HEK293 (cell line): ENCODE results near the gene COPRS.

Source experiments
- CTCF ChIA-PET: fragments of 350-600 bp; formaldehyde crosslinking; extraction: SDS; loops from one replicate; lab custom pipeline; 2021; ENCODE audit warnings: antibody characterized with exemption; lab: Yijun Ruan, JAX
- POLR2A ChIA-PET: fragments of 300-600 bp; formaldehyde crosslinking; extraction: SDS; loops from one replicate; lab custom pipeline; 2020; ENCODE audit warnings: antibody characterized with exemption, inconsistent platforms; lab: Yijun Ruan, JAX
- H3K27ac ChIP-seq: fragments of 200-500 bp; sonication (Bioruptor generic); 2 replicates; pipeline ENCODE4 v1.5.1; 2014; ENCODE audit warnings: low read depth, low read length, control low read depth, inconsistent platforms; ENCODE audit errors: extremely low read depth
- H3K36me3 ChIP-seq, 2 experiments: fragments of 200-500 bp in 1 of 2; sonication (Bioruptor generic) in 1 of 2; 1 replicate in 1 of 2; 2 replicates in 1 of 2; pipeline ENCODE4 v1.5.1; 2014 to 2017; ENCODE audit warnings: inconsistent platforms in 2 of 2, low read length in 2 of 2; ENCODE audit not compliant: control insufficient read depth in 2 of 2, insufficient read depth in 1 of 2
- H3K4me1 ChIP-seq: fragments of 200-500 bp; sonication (Bioruptor generic); 2 replicates; pipeline ENCODE4 v1.5.1; 2014; ENCODE audit warnings: mild to moderate bottlenecking, low read length, inconsistent platforms; ENCODE audit not compliant: control insufficient read depth, insufficient read depth
- H3K4me3 ChIP-seq: 2 replicates; pipeline ENCODE4 v1.5.1; 2011; ENCODE audit warnings: low read depth, mild to moderate bottlenecking, control low read depth, low read length, moderate library complexity
- H3K9me3 ChIP-seq: fragments of 200-500 bp; sonication (Bioruptor generic); 2 replicates; pipeline ENCODE4 v1.5.1; 2014; ENCODE audit warnings: low read depth, low read length, inconsistent platforms; ENCODE audit not compliant: control insufficient read depth, insufficient read depth
- HOXD13 ChIP-seq: sonication (generic); formaldehyde crosslinking; IDR thresholded peaks from 2 replicates; pipeline ENCODE4 v1.8.0; 2022; ENCODE audit warnings: missing genetic modification reagents, borderline replicate concordance
- KLF10 ChIP-seq: fragments of 450-650 bp; IDR thresholded peaks from 2 replicates; pipeline ENCODE4 v1.5.1; 2018; ENCODE audit warnings: missing biosample characterization, mild to moderate bottlenecking, missing genetic modification characterization
- KLF8 ChIP-seq: fragments of 450-650 bp; formaldehyde crosslinking; IDR thresholded peaks from 2 replicates; pipeline ENCODE4 v1.5.1; 2016; ENCODE audit warnings: missing biosample characterization, missing genetic modification characterization
- REPIN1 ChIP-seq: fragments of 450-650 bp; formaldehyde crosslinking; IDR thresholded peaks from 2 replicates; pipeline ENCODE4 v1.5.1; 2017; ENCODE audit warnings: missing biosample characterization, missing genetic modification characterization, low read depth
- YY2 ChIP-seq: fragments of 450-650 bp; formaldehyde crosslinking; IDR thresholded peaks from 2 replicates; pipeline ENCODE4 v1.5.1; 2016; ENCODE audit warnings: missing biosample characterization, missing genetic modification characterization
- ZFP41 ChIP-seq: fragments of 450-650 bp; formaldehyde crosslinking; IDR thresholded peaks from 2 replicates; pipeline ENCODE4 v1.5.1; 2016; ENCODE audit warnings: missing biosample characterization, missing genetic modification characterization, borderline replicate concordance
- ZNF140 ChIP-seq: fragments of 450-650 bp; formaldehyde crosslinking; IDR thresholded peaks from 2 replicates; pipeline ENCODE4 v1.5.1; 2016; ENCODE audit warnings: missing biosample characterization, missing genetic modification characterization
- ZNF157 ChIP-seq: fragments of 450-650 bp; formaldehyde crosslinking; IDR thresholded peaks from 2 replicates; pipeline ENCODE4 v1.5.1; 2016; ENCODE audit warnings: missing biosample characterization, missing genetic modification characterization
- ZNF292 ChIP-seq: fragments of 450-650 bp; formaldehyde crosslinking; IDR thresholded peaks from 2 replicates; pipeline ENCODE4 v1.5.1; 2016; ENCODE audit warnings: low read depth, missing biosample characterization, missing genetic modification characterization, borderline replicate concordance
- ZNF366 ChIP-seq: fragments of 450-650 bp; formaldehyde crosslinking; conservative IDR thresholded peaks from 2 replicates; pipeline ENCODE4 v1.5.1; 2016; ENCODE audit warnings: missing biosample characterization, missing genetic modification characterization
- ZNF394 ChIP-seq: fragments of 450-650 bp; formaldehyde crosslinking; IDR thresholded peaks from 2 replicates; pipeline ENCODE4 v1.5.1; 2016; ENCODE audit warnings: missing biosample characterization, missing genetic modification characterization, mild to moderate bottlenecking, moderate library complexity, borderline replicate concordance
- ZNF416 ChIP-seq: fragments of 450-650 bp; formaldehyde crosslinking; IDR thresholded peaks from 2 replicates; pipeline ENCODE4 v1.5.1; 2016; ENCODE audit warnings: missing biosample characterization, missing genetic modification characterization
- ZNF501 ChIP-seq: fragments of 450-650 bp; formaldehyde crosslinking; IDR thresholded peaks from 2 replicates; pipeline ENCODE4 v1.5.1; 2016; ENCODE audit warnings: missing biosample characterization, missing genetic modification characterization
- ZNF548 ChIP-seq: fragments of 450-650 bp; formaldehyde crosslinking; IDR thresholded peaks from 2 replicates; pipeline ENCODE4 v1.5.1; 2016; ENCODE audit warnings: missing biosample characterization, missing genetic modification characterization
- ZNF624 ChIP-seq: fragments of 450-650 bp; formaldehyde crosslinking; IDR thresholded peaks from 2 replicates; pipeline ENCODE4 v1.5.1; 2017; ENCODE audit warnings: missing biosample characterization, missing genetic modification characterization
- ZNF830 ChIP-seq: fragments of 450-650 bp; IDR thresholded peaks from 2 replicates; pipeline ENCODE4 v1.5.0; 2018; ENCODE audit warnings: missing biosample characterization, missing genetic modification characterization, low read depth, mild to moderate bottlenecking, moderate library complexity
- TF ChIP-seq, protein P1 (sequence below): fragments of 450-650 bp; formaldehyde crosslinking; optimal IDR thresholded peaks from 2 replicates; pipeline ENCODE3; 2016; ENCODE audit warnings: missing biosample characterization, mild to moderate bottlenecking, missing genetic modification characterization
- TF ChIP-seq, protein P2 (sequence below): fragments of 450-650 bp; formaldehyde crosslinking; IDR thresholded peaks from 2 replicates; pipeline ENCODE4 v1.5.1; 2016; ENCODE audit warnings: missing biosample characterization, missing genetic modification characterization
- TF ChIP-seq, protein P3 (sequence below): fragments of 450-650 bp; IDR thresholded peaks from 2 replicates; pipeline ENCODE4 v1.5.1; 2018; ENCODE audit warnings: missing biosample characterization, missing genetic modification characterization
- TF ChIP-seq, protein P4 (sequence below): fragments of 450-650 bp; formaldehyde crosslinking; IDR thresholded peaks from 2 replicates; pipeline ENCODE4 v1.5.1; 2016; ENCODE audit warnings: missing biosample characterization, missing genetic modification characterization
- TF ChIP-seq, protein P5 (sequence below): IDR thresholded peaks from 2 replicates; pipeline ENCODE4 v1.6.1; 2011; ENCODE audit warnings: mild to moderate bottlenecking, low read depth, low read length, borderline replicate concordance

The COPRS gene

DNA sequence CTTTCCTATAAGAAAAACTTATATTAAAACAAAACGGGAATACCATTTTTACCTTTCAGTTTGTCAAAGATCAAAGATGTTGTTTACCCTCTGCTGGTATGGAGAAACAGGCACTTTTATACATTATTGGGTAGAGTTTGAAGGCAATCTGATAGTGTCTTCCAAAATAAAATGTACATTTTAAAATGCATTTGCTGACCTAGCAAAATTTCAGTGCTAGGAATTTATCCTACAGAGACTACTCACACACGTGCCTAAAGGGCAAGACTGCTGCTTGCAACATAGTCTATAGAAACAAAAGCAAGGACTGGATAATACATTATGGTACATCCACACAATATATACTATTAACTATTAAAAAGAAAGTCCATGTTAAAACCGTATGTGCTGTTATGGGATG, 36.0 kb downstream of the COPRS start:
- Histone ChIP-seq H3K4me3 (no peak overlapping the region), H3K9me3 (no peaks in the 10 kb centered on the region), H3K4me1 (no peaks in the 10 kb centered on the region; the same call in 1 of the 2 replicates), H3K27ac (no peak overlapping the region), H3K36me3 (no peaks in the 10 kb centered on the region)
- no peak for TF ChIP-seq ZNF140 (tag by site-specific recombination)
- TF ChIP-seq, protein P1, sequence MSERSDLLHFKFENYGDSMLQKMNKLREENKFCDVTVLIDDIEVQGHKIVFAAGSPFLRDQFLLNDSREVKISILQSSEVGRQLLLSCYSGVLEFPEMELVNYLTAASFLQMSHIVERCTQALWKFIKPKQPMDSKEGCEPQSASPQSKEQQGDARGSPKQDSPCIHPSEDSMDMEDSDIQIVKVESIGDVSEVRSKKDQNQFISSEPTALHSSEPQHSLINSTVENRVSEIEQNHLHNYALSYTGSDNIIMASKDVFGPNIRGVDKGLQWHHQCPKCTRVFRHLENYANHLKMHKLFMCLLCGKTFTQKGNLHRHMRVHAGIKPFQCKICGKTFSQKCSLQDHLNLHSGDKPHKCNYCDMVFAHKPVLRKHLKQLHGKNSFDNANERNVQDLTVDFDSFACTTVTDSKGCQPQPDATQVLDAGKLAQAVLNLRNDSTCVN, result no peak
- TF ChIP-seq, protein P2, sequence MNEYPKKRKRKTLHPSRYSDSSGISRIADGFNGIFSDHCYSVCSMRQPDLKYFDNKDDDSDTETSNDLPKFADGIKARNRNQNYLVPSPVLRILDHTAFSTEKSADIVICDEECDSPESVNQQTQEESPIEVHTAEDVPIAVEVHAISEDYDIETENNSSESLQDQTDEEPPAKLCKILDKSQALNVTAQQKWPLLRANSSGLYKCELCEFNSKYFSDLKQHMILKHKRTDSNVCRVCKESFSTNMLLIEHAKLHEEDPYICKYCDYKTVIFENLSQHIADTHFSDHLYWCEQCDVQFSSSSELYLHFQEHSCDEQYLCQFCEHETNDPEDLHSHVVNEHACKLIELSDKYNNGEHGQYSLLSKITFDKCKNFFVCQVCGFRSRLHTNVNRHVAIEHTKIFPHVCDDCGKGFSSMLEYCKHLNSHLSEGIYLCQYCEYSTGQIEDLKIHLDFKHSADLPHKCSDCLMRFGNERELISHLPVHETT, result no peak
- TF ChIP-seq KLF8, result no peak
- TF ChIP-seq ZNF416, result no peak
- no peak for TF ChIP-seq ZNF548
- TF ChIP-seq ZNF292 (tag by site-specific recombination), result no peak
- TF ChIP-seq, protein P3, sequence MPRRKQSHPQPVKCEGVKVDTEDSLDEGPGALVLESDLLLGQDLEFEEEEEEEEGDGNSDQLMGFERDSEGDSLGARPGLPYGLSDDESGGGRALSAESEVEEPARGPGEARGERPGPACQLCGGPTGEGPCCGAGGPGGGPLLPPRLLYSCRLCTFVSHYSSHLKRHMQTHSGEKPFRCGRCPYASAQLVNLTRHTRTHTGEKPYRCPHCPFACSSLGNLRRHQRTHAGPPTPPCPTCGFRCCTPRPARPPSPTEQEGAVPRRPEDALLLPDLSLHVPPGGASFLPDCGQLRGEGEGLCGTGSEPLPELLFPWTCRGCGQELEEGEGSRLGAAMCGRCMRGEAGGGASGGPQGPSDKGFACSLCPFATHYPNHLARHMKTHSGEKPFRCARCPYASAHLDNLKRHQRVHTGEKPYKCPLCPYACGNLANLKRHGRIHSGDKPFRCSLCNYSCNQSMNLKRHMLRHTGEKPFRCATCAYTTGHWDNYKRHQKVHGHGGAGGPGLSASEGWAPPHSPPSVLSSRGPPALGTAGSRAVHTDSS (tag by site-specific recombination), result no peak
- TF ChIP-seq YY2 (tag by site-specific recombination), result no peak
- no peak for TF ChIP-seq REPIN1 (tag by site-specific recombination)
- TF ChIP-seq ZNF501 (tag by site-specific recombination), result no peak
- TF ChIP-seq ZNF394 (tag by site-specific recombination), result no peak
- no peak for TF ChIP-seq KLF10
- TF ChIP-seq ZNF830 (tag by site-specific recombination), result no peak
- TF ChIP-seq ZNF157 (tag by site-specific recombination), result no peak
- TF ChIP-seq ZNF624 (tag by site-specific recombination), result no peak
- TF ChIP-seq, protein P4, sequence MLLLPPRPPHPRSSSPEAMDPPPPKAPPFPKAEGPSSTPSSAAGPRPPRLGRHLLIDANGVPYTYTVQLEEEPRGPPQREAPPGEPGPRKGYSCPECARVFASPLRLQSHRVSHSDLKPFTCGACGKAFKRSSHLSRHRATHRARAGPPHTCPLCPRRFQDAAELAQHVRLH (tag by site-specific recombination), result no peak
- TF ChIP-seq ZNF366 (tag by site-specific recombination), result no peak
- no peak for TF ChIP-seq HOXD13 (CRISPR knock-in tag)
- ChIA-PET CTCF (interaction anchor here (1.2 to 2.7 kb wide), 2 partner anchors 19 to 940 kb away, joined by 3 to 9 read pairs; no protein-coding TSS in a partner anchor), POLR2A (no interaction called here)

DNA sequence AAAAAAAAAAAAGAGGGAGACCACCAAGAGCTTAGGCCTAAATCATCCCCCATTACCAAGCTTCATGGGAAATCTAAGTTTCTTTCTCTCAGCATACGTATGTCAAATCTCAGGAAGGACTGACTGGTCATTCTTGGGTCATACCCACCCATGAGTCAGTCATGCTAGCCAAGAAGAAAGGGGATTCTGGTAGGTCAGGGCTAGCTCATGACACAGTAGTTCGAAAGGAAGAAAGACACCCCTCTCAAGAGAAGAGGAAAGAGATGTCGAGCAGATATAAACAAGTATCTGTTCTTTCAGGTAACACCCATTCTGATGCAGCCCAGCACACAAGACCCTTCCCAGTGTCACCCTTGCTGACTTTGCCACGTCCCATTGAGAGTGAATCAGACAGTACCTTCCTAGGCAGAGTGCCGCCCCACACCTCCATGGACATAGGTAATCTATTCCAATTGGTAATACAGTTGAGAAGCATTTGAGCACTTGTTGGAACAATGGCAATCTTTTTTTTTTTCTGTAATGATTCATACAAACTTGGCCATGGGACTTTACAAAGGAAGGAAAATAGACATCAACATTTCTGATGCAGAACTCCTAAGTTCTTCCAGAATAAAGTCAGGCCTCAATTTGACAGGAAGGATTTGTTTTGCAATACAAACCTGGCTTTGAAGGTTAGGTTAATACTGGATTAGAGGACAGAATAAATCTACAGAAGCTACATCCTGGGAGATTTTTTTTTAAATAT, 38.2 kb downstream of the COPRS start:
- Histone ChIP-seq H3K9me3 (no peaks in the 10 kb centered on the region), H3K4me1 (no peaks in the 10 kb centered on the region; the same call in 1 of the 2 replicates), H3K27ac (no peak overlapping the region), H3K36me3 (no peaks in the 10 kb centered on the region), H3K4me3 (no peak overlapping the region)
- TF ChIP-seq ZNF548 (no peak), ZFP41 (no peak), ZNF157 (tag by site-specific recombination) (no peak)
- TF ChIP-seq, protein P5, sequence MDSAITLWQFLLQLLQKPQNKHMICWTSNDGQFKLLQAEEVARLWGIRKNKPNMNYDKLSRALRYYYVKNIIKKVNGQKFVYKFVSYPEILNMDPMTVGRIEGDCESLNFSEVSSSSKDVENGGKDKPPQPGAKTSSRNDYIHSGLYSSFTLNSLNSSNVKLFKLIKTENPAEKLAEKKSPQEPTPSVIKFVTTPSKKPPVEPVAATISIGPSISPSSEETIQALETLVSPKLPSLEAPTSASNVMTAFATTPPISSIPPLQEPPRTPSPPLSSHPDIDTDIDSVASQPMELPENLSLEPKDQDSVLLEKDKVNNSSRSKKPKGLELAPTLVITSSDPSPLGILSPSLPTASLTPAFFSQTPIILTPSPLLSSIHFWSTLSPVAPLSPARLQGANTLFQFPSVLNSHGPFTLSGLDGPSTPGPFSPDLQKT, result no peak
- CTCF ChIA-PET, result interaction anchor here (0.6 kb wide), 1 partner anchor 80 kb away, joined by 3 read pairs; the partner anchor contains the start of gene UTP6
- POLR2A ChIA-PET, result no interaction called here
